Activated T-cell treated with anti-CD3 and anti-CD28 coated beads, Interleukin-2, amount 50 U/mL, for 72 hours (primary cell): ENCODE measurements around the gene FXYD5. TPM values are rescaled to one million over a fixed set of nuclear protein-coding genes. Genes with fewer than 3 reads are reported as not detected.
A peak's percentile ranks its signal among the peaks of the same experiment; 100 is the strongest.

Experiments used
- ATAC-seq, 2 donors: fragments of 150-1000 bp; cut with Tn5 transposase; replicated peaks in 1 of 2; 2 replicates each; pipeline ENCODE4 v1.10.0; 2021; ENCODE audit warnings: moderate library complexity in 2 of 2, mild to moderate bottlenecking in 1 of 2
- DNase-seq, 2 donors: peaks; one replicate each; pipeline ENCODE4 v3.0.0; 2021 to 2022; ENCODE audit warnings: mixed read lengths in 1 of 2
- H3K27ac Mint-ChIP-seq: one replicate; pipeline ENCODE4 v1.8.0; 2022; ENCODE audit warnings: mild to moderate bottlenecking, moderate library complexity, mixed read lengths
- H3K27me3 Mint-ChIP-seq: one replicate; pipeline ENCODE4 v1.8.0; 2022; ENCODE audit warnings: low read depth, mixed read lengths
- H3K36me3 Mint-ChIP-seq, 2 donors: one replicate each; pipeline ENCODE4 v1.8.0; 2022; ENCODE audit warnings: mixed read lengths in 2 of 2, mild to moderate bottlenecking in 1 of 2; ENCODE audit not compliant: insufficient read depth in 2 of 2
- H3K4me1 Mint-ChIP-seq: one replicate; pipeline ENCODE4 v1.8.0; 2022; ENCODE audit warnings: low read depth, mixed read lengths
- H3K4me3 Mint-ChIP-seq, 2 donors: one replicate each; pipeline ENCODE4 v1.8.0; 2022; ENCODE audit warnings: mild to moderate bottlenecking in 2 of 2, mixed read lengths in 2 of 2, moderate library complexity in 2 of 2
- H3K9me3 Mint-ChIP-seq, 2 donors: one replicate each; pipeline ENCODE4 v1.8.0; 2022; ENCODE audit warnings: mixed read lengths in 2 of 2
- total RNA-seq, 2 donors: library from RNA; stranded (reverse); gene quantifications; one replicate each; pipeline ENCODE4 v1.2.3, GENCODE V29; 2022

Gene FXYD5
- total RNA-seq, 2 donors from 2014 or later: 331 to 342 TPM

DNA sequence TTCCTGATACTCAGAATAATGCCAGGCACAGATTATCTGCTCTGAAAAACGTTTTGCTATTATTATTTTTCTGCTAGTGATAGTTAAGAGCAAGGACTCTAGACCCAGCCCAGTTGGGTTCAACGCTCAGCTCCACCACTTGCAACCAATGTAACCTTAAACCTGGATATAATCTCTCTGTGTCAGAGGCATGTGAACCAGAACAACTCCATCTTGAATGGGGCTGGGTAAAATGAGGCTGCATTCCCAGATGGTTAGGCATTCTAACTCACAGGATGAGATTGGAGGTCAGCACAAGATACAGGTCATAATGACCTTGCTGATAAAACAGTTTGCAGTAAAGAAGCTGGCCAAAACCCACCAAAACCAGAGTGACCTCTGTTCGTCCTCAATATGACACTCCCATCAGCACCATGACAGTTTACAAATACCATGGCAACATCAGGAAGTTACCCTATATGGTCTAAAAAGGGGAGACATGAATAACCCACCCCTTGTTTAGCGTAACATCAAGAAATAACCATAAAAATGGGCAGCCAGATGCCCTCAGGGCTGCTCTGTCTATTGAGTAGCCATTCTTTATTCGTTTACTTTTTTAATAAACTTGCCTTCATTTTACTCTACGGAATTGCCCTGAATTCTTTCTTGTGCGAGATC lies 60.4 kb downstream of the FXYD5 start:
- DNase-seq (no peak), ATAC-seq (no peak)
- Mint-ChIP-seq H3K36me3 (peaks cover 12 to 13% of the 10 kb centered on the region in 2 donors), H3K4me3 (no peak overlapping the region), H3K27ac (peak overlapping the region; percentile 81), H3K4me1 (peaks cover 68% of the 10 kb centered on the region), H3K27me3 (no peaks in the 10 kb centered on the region), H3K9me3 (peaks cover 7 to 8% of the 10 kb centered on the region in 2 donors)

DNA sequence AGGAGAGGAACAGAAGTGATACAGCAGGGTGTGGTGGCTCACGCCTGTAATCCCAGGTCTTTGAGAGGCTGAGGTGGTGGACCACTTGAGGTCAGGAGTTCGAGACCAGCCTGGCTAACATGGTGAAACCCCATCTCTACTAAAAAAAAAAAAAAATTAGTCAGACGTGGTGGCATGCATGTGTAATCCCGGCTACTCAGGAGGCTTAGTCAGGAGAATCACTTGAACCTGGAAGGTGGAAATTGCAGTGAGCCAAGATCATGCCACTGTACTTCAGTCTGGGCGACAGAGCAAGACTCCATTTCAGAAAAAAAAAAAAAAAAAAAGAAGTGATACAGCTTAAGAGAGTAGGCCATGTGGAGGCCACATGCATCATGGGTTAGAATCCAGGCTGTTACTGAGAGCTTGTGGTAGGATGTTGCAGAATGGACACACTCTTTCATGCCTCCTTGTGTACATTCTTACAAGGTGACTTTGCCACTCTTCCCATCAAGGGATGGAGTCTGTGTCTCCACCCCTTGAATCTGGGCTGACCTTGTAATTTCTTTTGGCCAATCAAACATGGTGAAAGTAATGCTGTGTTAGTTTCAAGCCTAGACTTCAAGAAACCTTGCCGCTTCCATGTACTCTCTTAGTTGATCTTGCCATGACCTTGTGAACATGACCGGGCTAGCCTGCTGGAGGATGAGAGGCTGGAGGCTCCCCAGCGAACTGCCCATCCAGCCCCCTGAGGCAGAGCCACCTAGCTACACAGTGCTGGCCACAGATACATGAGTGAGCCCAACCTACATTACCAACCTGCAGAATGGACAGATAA lies 61.7 kb downstream of the FXYD5 start:
- H3K4me1 Mint-ChIP-seq: peaks cover 59% of the 10 kb centered on the region
- ATAC-seq (no peak), DNase-seq (no peak)
- H3K9me3 Mint-ChIP-seq: peaks cover 7 to 8% of the 10 kb centered on the region in 2 donors
- H3K36me3 Mint-ChIP-seq: peaks cover 12 to 13% of the 10 kb centered on the region in 2 donors
- no peak overlapping the region for H3K4me3 Mint-ChIP-seq
- H3K27me3 Mint-ChIP-seq: no peaks in the 10 kb centered on the region
- H3K27ac Mint-ChIP-seq: peak overlapping the region; percentile 36

DNA sequence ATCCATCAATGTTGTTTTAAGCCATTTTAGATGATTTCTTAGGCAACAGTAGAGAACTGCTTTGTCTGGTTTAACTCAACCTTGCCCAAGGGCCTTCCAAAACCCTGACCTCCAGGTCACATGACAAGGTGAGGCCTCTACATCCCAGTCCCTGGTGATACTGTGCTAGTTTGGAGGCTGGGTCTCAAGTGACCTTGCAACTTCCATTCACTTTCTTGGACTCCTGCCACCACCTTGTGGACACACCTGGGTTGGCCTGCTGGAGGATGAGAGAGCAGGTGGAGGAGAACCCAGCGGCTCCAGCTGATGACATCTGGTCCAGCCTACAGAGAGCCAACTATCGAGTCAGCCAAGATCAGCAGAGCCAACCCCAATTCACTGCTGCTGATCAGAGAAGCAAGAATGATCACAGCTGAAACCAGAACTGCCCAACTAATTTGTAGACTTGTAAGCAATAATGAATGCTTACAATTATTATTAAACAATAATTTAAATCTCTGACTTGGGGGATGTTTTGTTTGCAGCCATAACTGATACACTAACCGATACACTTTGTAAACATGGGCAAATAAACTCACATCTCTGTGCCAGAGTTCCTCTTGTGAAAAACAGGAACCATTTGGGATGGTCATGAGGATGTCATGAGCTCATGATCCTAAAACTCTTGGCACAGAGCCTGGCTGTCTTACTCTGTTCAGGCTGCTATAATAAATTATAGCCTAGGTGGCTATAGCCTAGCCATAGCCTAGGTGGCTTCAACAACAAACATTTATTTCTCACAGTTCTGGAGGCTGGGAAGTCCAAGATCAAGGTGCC lies 62.5 kb downstream of the FXYD5 start:
- peaks cover 50% of the 10 kb centered on the region for H3K4me1 Mint-ChIP-seq
- H3K27ac Mint-ChIP-seq: no peak overlapping the region
- H3K9me3 Mint-ChIP-seq: peaks cover 7 to 8% of the 10 kb centered on the region in 2 donors
- DNase-seq (peak; percentile 55 to 61), ATAC-seq (no peak)
- H3K27me3 Mint-ChIP-seq: no peaks in the 10 kb centered on the region
- H3K36me3 Mint-ChIP-seq: peaks cover 10 to 13% of the 10 kb centered on the region in 2 donors
- no peak overlapping the region for H3K4me3 Mint-ChIP-seq

DNA sequence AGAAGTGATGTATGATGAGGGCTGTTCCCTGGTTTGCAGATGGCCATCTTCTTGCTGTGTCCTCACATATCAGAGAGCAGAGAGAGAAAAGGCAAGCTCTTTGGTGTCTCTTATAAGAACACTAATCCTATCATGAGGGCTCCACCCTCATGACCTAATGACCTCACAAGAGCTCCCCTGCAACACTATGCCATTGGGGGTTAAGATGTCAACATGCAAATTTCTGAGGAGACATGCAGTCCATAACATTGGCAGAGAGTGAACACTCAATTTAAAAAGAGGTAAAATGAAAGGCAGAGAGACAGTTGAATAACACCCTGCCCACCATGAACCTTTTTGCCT lies 63.1 kb downstream of the FXYD5 start:
- Mint-ChIP-seq H3K27me3 (no peaks in the 10 kb centered on the region), H3K4me3 (no peak overlapping the region), H3K9me3 (peaks cover 7 to 8% of the 10 kb centered on the region in 2 donors), H3K27ac (no peak overlapping the region), H3K36me3 (peaks cover 10 to 13% of the 10 kb centered on the region in 2 donors), H3K4me1 (peaks cover 45% of the 10 kb centered on the region)
- DNase-seq (no peak), ATAC-seq (no peak)

DNA sequence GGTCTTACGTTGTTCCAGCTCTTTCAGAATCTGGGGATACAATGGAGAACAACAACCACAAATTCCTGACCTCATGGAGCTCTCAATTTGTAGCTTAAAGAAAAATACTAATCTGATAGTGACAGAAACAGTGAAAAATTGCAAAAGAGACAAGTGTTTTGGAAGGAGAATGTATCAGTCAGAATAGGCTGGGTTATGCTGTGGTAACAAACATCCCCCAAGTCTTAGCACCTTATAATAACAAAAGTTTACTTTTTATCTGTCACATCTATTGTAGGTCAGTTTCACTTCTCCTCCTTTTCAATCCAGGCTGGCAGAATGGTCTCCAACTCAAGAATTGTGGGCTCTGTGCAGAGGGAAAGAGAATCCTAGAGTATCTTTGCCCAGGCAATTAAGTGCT lies 64.5 kb downstream of the FXYD5 start:
- Mint-ChIP-seq H3K4me1 (peaks cover 31% of the 10 kb centered on the region), H3K27ac (no peak overlapping the region), H3K36me3 (peaks cover 10 to 13% of the 10 kb centered on the region in 2 donors), H3K27me3 (no peaks in the 10 kb centered on the region), H3K9me3 (peaks cover 7 to 8% of the 10 kb centered on the region in 2 donors), H3K4me3 (no peak overlapping the region)
- DNase-seq (no peak), ATAC-seq (no peak)

Other genes with a start within 250 kb of the FXYD5 start
- 1 to 10 TPM; 4.6 to 8.5 TPM for gene ZNF30, start 227.8 kb upstream of the FXYD5 start, total RNA-seq
- gene ZNF792, start 190.5 kb upstream of the FXYD5 start, total RNA-seq: 1 to 10 TPM; 8.3 to 9.1 TPM
- gene GRAMD1A, start 154.4 kb upstream of the FXYD5 start, total RNA-seq: 100 to 1,000 TPM; 233 to 236 TPM
- gene SCN1B, start 124.3 kb upstream of the FXYD5 start, total RNA-seq: 1 to 10 TPM; 2.7 to 4.7 TPM
- gene HPN, start 113.0 kb upstream of the FXYD5 start, total RNA-seq: under 1 TPM; 0.19 to 0.30 TPM
- gene FXYD3, start 38.9 kb upstream of the FXYD5 start, total RNA-seq: not detected
- under 1 TPM; 0.72 to 1.00 TPM for gene LGI4, start 19.7 kb upstream of the FXYD5 start, total RNA-seq
- 1 to 10 TPM; 1.6 to 2.0 TPM for gene FXYD1, start 15.9 kb upstream of the FXYD5 start, total RNA-seq
- gene FXYD7, start 11.5 kb upstream of the FXYD5 start, total RNA-seq: 1 to 10 TPM; 1.0 to 1.2 TPM
- gene FAM187B, start 74.0 kb downstream of the FXYD5 start, total RNA-seq: not detected
- gene LSR, start 94.3 kb downstream of the FXYD5 start, total RNA-seq: 10 to 100 TPM; 24.2 to 41.1 TPM
- 100 to 1,000 TPM; 202 to 212 TPM for gene USF2, start 114.2 kb downstream of the FXYD5 start, total RNA-seq
- gene HAMP, start 127.8 kb downstream of the FXYD5 start, total RNA-seq: 1 to 10 TPM; 1.2 to 2.4 TPM
- under 1 TPM; 0.29 to 0.83 TPM for gene MAG, start 137.4 kb downstream of the FXYD5 start, total RNA-seq
- gene CD22, start 174.5 kb downstream of the FXYD5 start, total RNA-seq: 10 to 100 TPM; 39.1 to 44.5 TPM
- gene FFAR1, start 193.2 kb downstream of the FXYD5 start, total RNA-seq: 1 to 10 TPM in 1 of 2 donors, under 1 TPM in 1; 0.67 to 1.4 TPM
- gene FFAR3, start 203.7 kb downstream of the FXYD5 start, total RNA-seq: 1 to 10 TPM; 6.6 to 8.8 TPM
- gene GPR42, start 216.3 kb downstream of the FXYD5 start, total RNA-seq: 1 to 10 TPM; 1.1 to 1.9 TPM